GM19193 (cell line): ENCODE data around the gene COL5A1.
A peak's percentile ranks its signal among the peaks of the same experiment; 100 is the strongest.

ENCODE experiments used
- POLR2A ChIP-seq: IDR thresholded peaks from 4 replicates; pipeline ENCODE4 v1.6.1; 2011; ENCODE audit not compliant: insufficient read depth, insufficient read length; ENCODE audit errors: extremely low read depth

The COL5A1 gene

DNA sequence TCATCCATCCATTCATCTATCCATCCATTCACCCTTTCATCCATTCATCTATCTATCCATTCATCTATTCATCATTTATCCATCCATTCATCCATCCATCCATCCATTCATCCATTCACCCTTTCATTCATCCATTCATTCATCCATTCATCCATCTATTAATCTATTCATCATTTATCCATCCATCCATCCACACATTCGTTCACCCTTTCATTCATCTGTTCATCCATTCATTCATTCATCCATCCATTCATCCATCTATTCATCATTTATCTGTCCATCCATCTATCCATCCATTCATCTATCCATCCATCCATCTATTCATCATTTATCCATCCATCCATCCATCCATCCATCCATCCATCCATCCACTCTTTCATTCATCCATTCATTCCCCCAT is 205.1 kb downstream of the COL5A1 start:
- TF ChIP-seq POLR2A = no peak

DNA sequence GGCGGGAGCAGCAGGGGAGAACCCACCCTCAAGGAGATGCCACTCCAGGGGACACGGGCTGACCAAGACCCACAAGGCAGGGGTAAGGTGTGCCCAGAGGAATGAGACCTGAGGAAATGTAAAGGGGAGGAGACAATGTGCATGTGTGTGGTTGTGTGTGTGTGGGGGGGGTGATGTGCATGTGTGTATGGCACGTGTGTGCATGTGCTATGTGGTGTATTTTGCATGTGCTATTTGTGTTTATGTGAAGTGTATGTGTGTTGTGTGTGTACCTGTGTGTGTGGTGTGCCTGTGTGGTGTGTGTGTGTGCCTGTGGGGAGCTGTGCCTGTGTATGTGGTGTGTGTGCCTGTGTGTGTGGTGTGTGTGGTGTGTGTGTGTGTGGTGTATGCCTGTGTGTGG is 205.5 kb downstream of the COL5A1 start:
- TF ChIP-seq POLR2A = no peak

DNA sequence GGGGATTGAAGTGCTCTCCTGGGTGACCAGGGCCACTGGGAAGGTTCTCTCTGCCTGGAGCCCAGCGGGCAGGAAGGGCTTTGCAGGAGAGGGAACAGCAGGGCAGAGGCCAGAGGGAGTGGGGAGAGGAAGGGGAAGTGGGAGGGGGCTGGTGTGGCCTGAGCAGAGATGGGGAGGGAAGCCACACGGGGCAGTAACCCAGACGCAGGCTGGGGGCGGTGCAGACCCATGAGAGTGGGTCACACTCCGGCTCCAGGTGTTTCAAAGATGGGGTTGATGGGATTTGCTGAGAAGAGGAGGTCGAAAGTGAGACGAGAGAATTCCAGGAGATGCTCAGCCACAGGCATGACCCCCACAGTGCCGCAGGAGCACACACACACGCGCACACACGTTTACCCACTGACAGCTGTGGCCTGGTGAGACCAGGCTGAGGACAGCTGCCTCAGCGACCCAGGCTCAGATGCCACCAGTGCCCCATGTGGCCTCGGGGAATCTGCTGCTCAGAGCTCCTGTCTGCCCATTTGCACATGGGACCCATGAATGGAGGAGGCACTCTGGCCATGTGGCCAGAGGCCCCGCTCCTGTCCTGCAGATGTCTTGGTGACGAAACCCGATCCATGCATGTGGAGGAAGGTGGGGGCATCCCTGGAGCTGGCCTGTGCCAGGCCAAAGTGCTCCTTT is 206.3 kb downstream of the COL5A1 start:
- no peak for TF ChIP-seq POLR2A

DNA sequence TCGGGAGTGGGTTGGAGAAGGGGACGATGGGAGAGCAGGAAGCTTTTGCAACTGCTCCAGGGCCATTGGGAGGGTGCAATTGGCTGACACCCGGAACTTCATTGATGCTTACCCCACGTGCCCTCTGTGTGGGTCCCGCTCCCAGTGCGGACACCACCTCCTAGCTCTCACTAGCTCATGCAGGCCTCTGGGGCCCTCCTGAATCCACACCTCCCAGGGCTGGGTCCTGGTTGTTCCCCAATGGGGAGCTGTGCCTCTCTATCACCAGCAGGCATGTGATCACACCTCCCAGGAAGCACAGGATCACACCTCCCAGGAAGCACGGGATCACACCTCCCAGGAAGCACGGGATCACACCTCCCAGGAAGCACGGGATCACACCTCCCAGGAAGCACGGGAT is 206.9 kb downstream of the COL5A1 start:
- TF ChIP-seq POLR2A = no peak

DNA sequence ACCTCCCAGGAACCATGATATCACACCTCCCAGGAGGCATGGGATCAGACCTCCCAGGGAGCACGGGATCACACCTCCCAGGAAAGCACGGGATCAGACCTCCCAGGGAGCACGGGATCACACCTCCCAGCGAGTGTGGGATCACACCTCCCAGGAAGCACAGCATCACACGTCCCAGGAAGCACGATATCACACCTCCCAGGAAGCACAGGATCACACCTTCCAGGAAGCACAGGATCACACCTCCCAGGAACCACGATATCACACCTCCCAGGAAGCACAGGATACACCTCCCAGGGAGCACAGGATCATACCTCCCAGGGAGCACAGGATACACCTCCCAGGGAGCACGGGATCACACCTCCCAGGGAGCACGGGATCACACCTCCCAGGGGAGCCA is 209.0 kb downstream of the COL5A1 start:
- no peak for TF ChIP-seq POLR2A

DNA sequence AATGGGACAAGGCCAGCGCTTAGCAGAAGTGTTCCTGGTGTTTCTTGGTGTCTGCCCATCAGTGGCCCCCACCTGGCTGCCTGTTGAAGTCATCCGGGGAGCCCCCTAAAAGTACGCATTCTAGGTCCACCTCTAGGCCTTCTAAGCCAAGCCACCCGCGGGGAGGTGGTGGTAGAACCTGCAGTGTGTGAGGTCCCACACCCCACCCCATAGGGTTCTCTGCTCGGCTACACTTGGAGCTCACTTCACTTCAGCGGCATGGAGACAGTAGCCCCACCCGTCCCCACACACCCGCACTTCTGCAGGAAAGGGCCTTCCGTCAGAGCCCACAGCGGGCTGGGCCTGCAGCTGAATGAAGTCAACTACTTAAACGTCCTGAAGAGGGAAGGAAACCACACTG is 209.4 kb downstream of the COL5A1 start:
- TF ChIP-seq POLR2A = no peak

DNA sequence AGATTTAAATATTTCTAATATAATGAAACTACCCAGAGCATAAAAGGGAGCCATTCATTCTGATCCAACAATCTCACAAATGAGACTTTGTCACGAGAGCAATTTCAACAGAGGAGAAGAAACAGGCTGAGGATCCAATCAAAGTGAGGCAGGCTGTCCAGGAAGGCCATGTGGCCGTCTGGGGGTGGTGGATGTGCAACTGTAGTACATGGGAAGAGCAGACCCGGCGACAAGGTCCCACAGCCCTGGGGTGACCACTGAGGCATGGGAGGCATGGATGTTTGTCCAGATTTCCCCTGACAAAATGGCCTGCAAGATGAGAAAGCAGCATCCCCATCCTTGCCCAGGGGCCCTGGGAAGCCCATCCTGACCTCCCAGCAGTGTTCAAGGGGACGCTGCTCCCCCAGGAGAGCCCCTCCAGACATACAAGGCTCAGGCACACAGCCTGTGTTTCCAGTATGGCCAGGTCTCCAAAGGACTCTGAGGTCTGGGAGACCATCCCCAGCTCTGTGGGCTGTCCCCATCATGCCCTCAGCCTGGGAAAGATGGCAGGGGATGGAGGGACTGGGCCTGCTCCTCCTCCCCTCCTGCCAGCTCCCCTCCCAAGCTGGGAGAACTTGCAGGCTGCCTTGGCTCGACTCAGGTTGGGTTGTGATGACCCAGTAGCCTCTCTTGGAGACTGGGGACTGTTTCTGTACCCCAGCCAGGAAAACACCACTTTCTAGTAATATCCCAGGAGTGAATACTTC is 211.5 kb downstream of the COL5A1 start:
- no peak for TF ChIP-seq POLR2A

DNA sequence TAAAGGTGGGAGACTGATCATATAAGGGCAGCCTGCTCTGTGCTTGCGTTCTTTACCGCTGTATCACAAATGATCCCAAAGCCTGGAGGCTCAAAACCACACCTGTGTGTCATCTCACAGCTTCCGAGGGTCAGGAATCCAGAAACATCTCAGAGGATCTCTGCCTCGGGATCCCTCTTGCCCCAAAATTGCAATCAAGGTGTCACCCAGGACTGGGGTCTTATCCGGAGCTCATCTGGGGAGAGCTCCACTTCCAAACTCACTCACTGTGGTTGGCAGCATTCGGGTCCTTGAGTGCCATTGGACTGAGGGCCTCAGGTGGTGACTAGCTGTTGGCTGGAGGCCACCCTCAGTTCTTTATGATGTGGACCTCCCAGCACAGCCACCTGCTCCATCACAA is 212.3 kb downstream of the COL5A1 start:
- TF ChIP-seq POLR2A = no peak

DNA sequence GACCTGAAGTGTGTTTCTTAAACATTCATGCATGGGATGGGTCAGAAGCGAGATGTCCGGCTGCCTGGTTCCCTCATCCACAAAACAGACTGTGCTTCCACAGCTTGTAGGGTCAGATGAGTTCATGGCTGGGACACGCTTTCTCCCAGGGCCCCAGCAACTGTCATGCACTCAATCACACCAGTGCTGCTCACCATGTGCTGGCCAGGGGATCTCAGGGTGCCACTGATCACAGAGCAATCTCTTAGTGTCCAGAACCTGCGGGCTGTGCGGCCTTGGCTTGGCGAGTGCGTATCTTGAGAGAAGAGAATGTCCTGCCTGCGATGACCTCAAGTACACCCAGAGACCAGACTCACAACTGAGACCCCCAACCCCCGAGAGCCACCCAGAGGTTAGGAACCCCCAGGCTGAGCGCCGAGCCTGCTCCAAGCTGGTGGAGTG is 213.0 kb downstream of the COL5A1 start:
- TF ChIP-seq POLR2A = no peak

DNA sequence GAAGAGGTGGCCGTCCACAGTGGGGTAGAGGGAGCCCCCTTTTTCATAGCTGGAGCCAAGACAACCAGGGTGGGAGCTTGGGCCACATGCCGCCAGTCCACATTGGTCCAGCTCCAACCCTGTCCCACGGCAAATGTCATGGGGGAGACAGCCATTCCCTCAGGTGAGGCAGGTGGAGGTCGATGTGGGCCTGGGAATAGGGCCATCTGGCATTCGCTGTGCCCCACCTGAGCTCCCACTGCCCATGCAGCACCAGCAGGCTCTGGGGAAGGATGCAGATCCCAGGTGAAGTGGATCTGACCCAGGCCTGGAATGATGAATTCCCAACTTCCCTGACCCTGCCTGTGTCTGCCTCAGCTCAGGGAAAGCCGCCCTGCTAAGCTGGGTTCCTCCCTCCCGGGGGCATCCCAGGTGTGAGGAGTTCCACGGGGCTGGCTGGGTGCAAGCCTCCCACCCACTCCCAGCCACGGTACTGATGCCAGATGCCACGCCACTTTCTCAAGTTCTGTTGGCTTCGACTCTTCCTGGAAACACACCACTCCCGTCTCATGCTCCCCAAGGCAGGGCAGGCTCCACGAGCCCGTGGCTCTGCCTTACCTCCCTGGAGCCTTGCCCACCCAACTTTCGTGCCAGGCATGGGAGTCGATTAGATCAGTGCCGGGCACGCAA is 213.8 kb downstream of the COL5A1 start:
- no peak for TF ChIP-seq POLR2A

DNA sequence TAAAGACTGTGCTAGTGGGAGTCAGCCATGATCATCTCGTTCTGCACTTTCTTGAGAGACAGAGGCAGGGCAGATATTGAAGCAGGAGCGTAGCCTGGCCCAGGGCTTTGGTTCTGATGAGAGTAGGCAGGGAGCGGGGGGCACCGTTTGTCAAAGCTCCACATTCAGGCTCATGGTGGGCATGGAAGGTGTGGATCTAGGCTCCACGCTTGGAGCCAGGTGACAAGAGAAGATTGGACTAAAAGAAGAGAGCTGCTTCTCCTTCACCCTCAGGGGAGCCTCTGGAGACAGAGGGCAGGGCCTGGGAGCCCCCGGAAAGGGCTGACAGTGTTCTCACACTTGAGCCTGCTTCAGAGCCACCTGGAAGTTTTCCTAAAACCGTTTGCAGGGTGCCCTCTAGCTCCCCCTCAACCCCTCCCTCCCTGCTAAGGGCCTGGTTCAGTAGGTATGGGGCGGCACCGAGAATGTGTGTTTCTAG is 214.3 kb downstream of the COL5A1 start:
- TF ChIP-seq POLR2A = no peak

DNA sequence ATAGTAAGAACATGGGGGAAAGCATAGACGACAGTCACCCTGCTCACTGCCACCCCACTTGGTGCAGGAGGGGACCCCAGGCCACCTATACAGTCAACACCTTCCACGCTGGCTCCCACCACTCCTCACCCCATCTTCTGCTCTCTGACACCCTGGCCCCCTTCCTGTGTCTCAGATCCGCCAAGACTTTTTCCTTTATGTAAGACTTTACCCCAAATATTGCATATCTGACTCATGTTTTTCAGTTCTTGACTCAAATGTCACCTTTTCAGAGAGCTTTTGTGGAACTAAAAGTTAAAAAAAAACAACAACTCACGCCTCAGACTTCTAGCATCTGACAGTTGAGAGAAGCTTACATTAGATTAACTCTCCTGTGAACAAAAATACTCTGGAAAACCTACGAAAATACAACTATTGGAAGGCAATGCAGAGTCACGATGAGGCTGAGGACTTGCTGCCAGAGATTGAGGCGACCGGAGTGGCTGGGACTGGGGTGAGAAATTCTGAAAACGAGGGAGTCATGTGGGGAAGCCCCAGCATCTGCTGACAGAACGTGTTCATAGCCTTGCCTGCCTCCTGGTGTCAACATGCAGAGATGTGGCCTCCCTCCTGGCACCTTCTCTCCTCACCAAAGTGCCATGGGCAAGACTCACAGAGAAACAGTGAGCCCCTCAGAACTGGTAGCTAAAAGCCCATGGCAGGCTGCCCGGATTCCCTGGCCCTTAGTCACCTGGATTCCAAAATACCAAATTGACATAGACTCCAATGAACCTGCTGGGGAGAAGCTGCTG is 216.6 kb downstream of the COL5A1 start:
- peak; percentile 51 for TF ChIP-seq POLR2A

DNA sequence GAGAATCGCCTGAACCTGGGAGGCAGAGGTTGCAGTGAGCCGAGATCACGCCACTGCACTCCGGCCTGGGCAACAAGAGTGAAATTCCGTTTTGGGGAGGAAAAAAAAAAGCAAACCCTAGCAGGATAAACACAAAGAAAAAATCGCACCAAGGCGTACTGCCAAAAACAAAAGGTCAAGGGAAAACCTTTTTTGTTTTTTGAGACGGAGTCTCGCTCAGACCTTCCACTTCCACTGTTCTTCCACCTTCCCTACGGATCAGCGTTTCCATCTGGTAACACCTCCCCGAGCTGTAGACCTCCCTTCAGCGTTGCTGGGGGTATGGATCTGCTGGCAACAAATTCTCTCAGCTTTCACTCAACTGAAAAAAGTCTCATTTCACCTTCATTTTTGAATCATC is 218.9 kb downstream of the COL5A1 start:
- no peak for TF ChIP-seq POLR2A

DNA sequence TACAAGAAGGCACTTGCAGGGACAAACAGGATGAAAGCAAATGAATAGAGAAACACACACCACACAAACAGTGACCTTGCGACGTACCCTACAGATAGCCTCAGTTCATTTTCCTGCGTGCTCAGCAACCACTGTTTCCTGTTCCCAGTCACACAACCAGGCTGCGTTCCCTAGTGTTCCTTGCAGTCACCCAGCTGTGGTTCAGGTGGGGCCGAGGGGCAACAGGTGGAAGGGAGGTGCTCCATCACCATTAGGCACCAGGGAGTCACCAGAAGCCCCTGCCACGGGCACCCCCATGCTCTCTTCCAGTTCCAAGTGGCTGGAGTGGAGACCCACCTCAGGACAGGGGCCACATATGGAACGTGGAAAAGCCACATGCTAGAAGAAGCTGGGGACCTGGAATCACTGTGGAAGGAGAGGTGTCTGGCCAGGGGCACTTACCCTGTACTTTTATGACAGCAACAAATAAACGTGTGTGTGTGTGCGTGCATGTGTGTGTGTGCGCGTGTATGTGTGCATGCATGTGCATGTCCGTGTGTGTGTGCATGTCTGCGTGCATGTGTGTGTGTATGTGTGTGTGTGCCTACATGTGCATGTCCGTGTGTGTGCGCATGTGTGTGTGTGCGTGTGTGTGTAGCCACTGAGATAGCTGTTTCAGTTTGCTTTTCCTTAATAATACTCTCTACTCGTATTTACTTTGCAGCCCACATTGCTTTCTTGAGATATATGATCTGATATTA is 220.2 kb downstream of the COL5A1 start:
- TF ChIP-seq POLR2A = no peak
